ENCODE results near the gene CACUL1.
"Not testable (repeated sequence)": the region's sequence is repeated elsewhere in the genome, so short reads cannot be mapped to it uniquely, and the experiment has no call there.

CACUL1 gene

DNA sequence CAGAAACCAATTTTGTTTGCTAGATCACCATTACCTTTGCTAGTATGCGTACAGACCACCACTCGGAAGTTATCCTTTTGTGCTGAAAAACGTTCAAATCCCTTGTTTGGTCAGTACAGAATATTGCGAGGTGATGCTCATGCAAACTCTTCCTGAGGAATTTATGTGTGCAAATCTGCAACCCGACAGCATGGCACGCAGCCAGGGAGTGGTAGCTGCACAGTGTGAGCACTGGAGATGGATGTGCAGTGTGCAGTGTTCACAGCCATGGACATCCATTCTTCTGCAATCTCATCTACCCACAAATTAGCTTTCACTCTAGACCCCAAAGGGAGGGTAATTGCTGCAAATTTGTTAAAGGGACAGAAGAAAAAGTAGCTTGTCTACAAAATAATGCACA, 72.2 kb downstream of the CACUL1 start:
- no peak for DNase-seq (ENCODE audit: low spot score)

DNA sequence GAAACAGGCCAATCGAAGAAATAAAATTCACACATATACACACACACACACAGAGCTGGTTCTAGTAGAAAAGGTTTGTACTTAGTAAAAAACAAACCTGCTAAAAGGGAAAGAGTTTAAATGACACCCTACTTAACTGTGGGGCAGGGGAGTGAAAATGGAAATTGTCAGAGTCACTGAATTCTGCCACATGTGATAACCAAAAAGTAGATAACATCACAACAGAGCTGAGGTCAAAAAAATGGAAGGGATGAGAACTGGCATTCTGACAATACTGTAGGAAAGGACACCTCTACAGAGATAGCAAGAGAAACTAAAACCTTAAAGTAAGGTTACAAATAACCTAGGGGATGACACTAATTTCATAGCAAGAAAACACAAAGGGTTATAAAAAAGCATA, 74.6 kb downstream of the CACUL1 start:
- DNase-seq (ENCODE audit: low spot score): no peak

- DNase-seq (ENCODE audit: low spot score): no peak
These were observed 80.4 kb downstream of the CACUL1 start for GRCh38 chr10:118674226-118674919.

DNA sequence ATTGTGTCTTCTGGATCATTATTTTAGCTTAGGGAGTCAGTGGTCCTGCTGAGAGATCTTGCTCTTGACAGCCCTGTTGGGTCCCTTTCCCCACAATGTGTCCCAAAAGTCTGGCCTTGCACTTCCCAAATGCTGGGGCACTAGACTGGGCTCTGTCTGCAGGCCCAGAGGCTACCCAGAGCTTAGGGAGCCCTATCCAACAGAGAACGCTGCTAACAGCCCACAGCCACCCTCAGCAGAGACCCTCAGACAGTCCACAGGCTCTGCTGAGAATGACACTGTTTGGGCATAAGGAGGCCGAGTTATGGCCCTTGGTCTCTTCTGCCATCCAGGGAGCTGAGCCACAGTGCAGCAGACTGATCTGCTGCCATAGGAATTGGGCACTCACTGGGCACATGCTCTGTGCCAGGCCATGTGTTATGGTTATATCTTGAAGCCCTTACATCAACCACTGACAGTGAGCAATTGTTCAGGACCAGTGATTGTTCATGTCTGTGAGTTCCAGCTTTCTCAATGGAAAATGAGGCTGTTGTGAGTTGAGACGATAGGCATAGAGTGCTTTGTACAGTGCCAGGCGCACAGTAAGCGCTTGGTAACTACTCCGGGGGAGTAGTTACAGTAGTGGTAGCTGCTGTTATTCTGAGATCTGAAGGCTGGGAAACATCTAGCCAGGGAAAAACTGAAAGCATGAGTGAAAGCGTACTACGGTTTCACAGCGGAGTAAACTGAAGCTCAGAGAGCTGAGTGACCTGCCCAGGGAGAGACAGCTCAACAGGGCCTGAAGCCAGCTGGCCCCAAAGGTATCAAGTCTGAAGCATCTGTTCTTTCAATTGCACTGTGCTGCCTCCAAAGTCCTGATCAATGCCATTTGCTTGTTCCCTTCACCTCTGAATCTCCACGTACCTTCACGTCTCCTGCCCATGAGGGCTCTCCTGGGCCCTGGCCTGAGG, 81.7 kb downstream of the CACUL1 start:
- no peak for DNase-seq (ENCODE audit: low spot score)

- DNase-seq (ENCODE audit: low spot score): no peak
These were observed 82.6 kb downstream of the CACUL1 start for GRCh38 chr10:118672153-118672552.

DNA sequence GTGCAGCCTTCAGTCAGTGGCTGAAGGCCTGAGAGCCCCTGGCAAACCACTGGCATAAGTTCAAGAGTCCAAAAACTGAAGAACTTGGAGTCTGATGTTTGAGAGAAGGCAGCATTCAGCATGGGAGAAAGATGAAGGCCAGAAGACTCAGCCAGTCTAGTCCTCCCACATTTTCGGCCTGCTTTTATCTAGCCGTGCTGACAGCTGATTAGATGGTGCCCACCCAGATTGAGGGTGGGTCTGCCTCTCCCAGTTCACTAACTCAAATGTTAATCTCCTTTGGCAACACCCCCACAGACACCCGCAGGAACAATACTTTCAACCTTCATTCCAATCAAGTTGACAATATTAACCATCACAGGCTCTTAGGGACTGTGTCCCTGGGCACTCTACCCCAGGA, 83.5 kb downstream of the CACUL1 start:
- DNase-seq (ENCODE audit: low spot score): not testable (repeated sequence)

DNA sequence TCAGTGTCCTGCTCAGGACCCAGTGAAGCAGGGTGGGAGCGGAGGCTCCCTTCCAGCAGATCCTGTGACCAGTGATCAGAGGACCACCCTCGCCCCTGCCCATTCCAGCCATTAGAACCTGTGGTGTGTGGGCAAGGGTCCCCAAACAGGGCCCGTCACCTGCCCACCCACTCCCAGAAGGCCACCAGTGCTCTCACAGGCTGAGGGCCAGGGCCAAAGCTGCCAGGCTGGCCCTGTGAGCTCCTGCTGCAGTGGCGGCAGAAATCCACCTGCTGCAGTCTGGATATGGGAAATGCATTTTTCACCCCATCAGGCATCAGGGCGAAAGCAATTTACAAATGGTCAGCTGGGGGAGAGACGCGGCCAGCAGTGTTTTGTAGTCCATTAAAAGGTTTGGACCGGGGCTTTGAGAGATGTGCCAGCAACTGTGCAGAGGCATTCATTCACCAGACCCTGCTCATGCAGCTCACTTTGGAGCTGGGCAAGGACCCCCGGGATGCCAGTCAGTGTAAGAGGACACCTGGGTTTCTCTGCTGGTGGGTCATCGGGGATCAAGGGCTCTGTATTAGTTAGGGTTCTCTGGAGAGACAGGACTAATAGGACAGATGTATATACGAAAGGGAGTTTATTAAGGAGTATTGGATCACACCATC, 84.2 kb downstream of the CACUL1 start:
- no peak for DNase-seq (ENCODE audit: low spot score)

DNA sequence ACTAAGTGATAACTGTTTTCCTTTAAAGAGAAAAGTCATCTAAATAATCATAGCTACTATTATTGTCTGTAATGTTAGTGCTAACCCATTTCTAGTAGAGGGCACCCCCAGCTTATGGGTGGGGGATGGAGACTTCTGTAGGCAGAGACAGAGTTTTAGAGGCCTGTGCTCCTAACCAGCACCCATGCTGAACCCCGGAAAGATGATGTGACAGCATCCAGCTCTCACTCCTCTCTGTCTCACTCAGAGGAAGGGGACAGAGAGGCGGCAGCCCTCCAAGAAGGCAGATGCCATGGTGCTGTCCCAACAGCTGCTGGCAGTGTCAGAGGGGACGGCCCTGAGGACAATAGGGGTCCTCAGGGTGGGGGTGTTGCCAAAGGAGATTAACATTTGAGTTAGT, 84.9 kb downstream of the CACUL1 start:
- DNase-seq (ENCODE audit: low spot score): no peak

GRCh38 chr10:118669020-118669791, 85.6 kb downstream of the CACUL1 start:
- no peak for DNase-seq (ENCODE audit: low spot score)

- DNase-seq (ENCODE audit: low spot score): no peak
These were observed 86.4 kb downstream of the CACUL1 start for GRCh38 chr10:118668228-118668952.

- no peak for DNase-seq (ENCODE audit: low spot score)
These were observed 87.0 kb downstream of the CACUL1 start for GRCh38 chr10:118667732-118668131.

DNA sequence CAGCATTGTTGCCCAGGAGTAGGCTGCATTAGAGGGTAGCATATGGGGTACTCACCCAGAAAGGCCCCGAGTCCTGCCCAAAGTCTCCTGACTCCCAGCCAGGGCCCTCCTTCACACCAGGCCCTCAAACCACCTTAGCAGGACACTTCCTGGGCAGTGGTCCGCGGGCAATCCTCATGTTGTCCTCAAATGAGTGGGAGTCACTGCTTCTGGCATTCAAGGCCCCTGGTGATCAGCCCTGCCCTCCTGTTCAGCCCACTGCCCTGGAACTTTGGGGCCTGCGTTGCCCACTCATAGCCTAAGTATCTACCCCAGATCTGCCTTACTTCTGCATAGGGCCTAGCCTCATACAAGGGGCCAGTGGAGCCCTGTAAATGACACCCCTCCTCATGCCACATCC, 88.4 kb downstream of the CACUL1 start:
- DNase-seq (ENCODE audit: low spot score): no peak

DNA sequence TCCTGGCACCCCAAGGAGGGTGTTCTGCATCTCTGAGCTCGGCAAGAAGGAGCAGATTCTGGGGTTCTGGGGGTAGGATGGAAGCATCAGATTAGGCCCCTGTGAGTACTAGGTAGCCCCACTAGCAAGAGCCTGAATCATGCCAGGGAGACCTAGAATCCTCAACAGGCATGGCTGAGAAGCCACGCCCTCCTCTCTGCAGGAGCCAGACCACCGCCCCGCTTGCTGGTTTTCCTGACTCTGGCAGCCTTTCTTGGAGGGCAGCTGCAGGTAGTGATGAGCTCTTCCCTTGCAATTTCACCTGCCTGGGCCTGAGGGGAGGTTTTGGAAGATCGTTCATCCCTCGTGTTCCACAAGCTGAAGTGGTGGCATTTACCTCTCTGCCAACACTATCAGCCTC, 90.4 kb downstream of the CACUL1 start:
- DNase-seq (ENCODE audit: low spot score): no peak

DNA sequence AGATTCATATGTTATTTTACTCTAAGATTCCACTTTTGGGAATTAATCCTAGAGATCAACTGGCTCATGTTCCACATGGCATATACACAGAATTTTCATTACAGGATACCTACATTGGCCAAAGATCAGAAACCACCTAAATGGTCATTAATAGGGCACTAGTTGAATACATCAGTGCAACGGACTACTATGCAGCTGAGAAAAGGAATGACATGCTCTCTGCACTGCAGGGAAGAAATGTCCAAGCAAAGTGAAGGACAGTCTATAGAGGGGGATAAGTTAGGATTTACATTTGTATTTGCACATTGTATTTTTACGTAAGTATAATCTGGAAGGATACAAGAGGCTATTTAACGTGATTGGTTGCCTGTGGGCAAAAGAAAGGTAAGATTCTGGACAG, 91.6 kb downstream of the CACUL1 start:
- DNase-seq (ENCODE audit: low spot score): no peak

DNA sequence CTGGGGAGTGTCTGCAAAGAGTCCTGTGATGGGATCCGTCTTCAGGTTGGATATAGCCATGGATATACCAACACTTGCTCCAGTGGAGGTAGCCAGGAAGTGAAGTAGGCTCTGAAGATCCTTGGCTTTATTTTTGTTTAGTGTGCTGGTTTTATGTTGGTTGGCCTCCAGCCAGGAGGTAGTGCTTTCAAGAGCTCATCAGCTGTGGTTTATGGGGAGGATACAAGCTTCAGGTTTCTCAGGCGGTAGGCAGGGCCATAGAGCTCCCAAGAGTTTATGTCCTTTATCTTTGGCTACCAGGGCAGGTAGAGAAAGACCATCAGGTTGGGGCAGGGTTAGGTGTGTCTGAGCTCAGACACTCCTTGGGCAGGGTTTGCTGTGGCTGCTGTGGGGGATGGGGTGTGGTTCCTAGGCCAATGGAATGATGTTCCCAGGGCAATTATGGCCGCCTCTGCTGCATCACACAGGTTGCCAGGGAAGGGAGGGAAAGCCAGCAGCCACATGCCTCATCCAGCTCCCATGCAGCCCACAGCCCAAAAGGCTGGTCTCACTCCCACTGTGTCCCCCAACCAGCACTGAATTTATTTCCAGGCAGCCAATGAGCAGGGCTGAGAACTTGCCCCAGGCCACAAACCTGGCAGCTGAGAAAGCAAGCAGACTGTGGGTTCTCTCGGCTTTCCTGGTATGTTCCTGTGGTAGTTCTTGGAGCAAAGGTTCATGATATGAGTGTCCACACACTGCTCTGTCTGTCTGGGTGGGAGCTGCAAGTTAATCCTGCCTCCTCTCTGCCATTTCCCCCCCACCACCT, 92.3 kb downstream of the CACUL1 start:
- no peak for DNase-seq (ENCODE audit: low spot score)

DNA sequence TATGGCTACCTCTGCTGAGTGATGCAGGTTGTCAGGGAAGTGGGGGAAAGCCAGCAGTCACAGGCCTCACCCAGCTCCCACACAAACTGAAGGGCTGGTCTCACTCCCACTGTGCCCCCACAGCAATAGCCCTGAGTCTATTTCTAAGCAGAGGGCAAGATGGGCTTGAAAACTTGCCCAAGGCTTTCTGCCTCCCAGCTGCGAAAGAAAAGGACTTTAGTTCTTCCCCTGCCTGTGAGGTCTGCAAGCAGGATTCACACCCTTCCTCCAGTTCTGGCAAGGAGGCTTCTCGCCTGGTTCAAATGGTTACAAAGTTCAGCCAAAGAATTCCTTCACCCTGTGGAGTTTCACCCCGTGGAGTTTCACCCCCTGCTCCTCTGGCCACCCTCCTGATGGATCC, 96.0 kb downstream of the CACUL1 start:
- DNase-seq (ENCODE audit: low spot score): no peak

GRCh38 chr10:118658168-118658567, 96.6 kb downstream of the CACUL1 start:
- DNase-seq (ENCODE audit: low spot score): not testable (repeated sequence)

DNA sequence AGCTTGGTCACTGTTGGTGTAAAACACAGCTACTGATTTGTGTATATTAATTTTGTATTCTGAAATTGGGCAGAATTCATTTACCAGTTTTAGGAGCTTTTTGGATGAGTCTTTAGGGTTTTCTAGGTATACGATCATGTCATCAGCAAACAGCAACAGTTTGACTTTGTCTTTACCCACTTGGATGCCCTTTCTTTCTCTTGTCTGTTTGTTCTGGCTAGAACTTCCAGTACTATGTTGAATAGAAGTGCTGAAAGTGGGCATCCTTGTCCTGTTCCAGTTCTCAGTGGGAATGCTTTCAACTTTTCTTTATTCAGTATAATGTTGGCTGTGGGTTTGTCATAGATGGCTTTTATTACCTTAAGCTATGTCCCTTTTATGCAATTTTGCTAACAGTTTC, 109.5 kb downstream of the CACUL1 start:
- not testable (repeated sequence) for DNase-seq (ENCODE audit: low spot score)

- no peak for DNase-seq (ENCODE audit: low spot score)
These were observed 112.5 kb downstream of the CACUL1 start for GRCh38 chr10:118642228-118642627.

DNA sequence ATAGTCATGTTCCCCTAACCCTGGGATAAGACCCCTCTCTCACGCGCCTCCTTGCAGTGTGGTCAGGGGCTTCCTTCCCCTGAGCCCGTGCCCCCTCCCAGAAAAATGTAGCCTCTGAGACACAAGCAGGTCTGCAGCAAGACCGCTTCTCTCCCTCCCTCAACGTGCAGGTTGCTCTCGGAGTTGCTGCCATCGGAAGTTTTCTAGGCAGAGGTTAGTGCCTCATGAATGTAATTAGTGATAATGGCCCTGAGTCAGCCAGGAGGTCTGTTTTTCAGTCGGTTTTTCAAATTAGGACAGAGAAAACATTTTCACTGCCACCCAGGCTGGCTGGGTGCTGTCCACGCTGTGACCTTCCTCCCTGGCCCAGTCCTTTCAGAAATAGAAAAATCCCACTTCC, 116.1 kb downstream of the CACUL1 start:
- no peak for DNase-seq (ENCODE audit: low spot score)
